SK-N-SH treated with all-trans-retinoic acid at 6 μM for 48 hours (cell line): ENCODE data around the gene CETN1.

Source experiments
- ATAC-seq: fragments of 200-7000 bp; cut with Tn5 transposase; 3 replicates; pipeline ENCODE4 v1.9.1; 2020; ENCODE audit warnings: mild to moderate bottlenecking, moderate library complexity
- ARNTL ChIP-seq: fragments of 450-650 bp; formaldehyde crosslinking; IDR thresholded peaks from 2 replicates; pipeline ENCODE4 v1.5.0; 2020; ENCODE audit warnings: low read depth, mild to moderate bottlenecking, moderate library complexity, borderline replicate concordance
- CSDC2 ChIP-seq: fragments of 250-450 bp; sonication (Bioruptor Pico); IDR thresholded peaks from 2 replicates; pipeline ENCODE4 v1.5.0; 2020; ENCODE audit warnings: mild to moderate bottlenecking, moderate library complexity
- CSRNP3 ChIP-seq: fragments of 250-450 bp; sonication (Bioruptor Pico); IDR thresholded peaks from 2 replicates; pipeline ENCODE4 v1.5.1; 2021; ENCODE audit warnings: mild to moderate bottlenecking, moderate library complexity
- ESRRG ChIP-seq: fragments of 250-450 bp; sonication (Bioruptor Pico); IDR thresholded peaks from 2 replicates; pipeline ENCODE4 v1.6.1; 2021; ENCODE audit warnings: mild to moderate bottlenecking
- GLIS3 ChIP-seq: fragments of 250-450 bp; sonication (Bioruptor Pico); IDR thresholded peaks from 2 replicates; pipeline ENCODE4 v1.5.0; 2020; ENCODE audit warnings: mild to moderate bottlenecking, moderate library complexity
- ISL1 ChIP-seq: fragments of 250-450 bp; sonication (Bioruptor Pico); IDR thresholded peaks from 2 replicates; pipeline ENCODE4 v2.1.2; 2022; ENCODE audit warnings: mild to moderate bottlenecking, moderate library complexity
- PPARA ChIP-seq: fragments of 250-450 bp; sonication (Bioruptor Pico); IDR thresholded peaks from 2 replicates; pipeline ENCODE4 v1.5.0; 2020; ENCODE audit warnings: mild to moderate bottlenecking, borderline replicate concordance
- RARB ChIP-seq: fragments of 250-450 bp; sonication (Bioruptor Pico); IDR thresholded peaks from 2 replicates; pipeline ENCODE4 v1.8.0; 2021; ENCODE audit warnings: mild to moderate bottlenecking, moderate library complexity
- TCF4 ChIP-seq: fragments of 250-450 bp; sonication (Bioruptor Pico); IDR thresholded peaks from 2 replicates; pipeline ENCODE4 v1.8.0; 2021; ENCODE audit warnings: mild to moderate bottlenecking, moderate library complexity, borderline replicate concordance
- TOX ChIP-seq: fragments of 250-450 bp; sonication (Bioruptor Pico); IDR thresholded peaks from 2 replicates; pipeline ENCODE4 v1.8.0; 2021; ENCODE audit warnings: mild to moderate bottlenecking, moderate library complexity, borderline replicate concordance
- TSHZ2 ChIP-seq: fragments of 250-450 bp; sonication (Bioruptor Pico); IDR thresholded peaks from 2 replicates; pipeline ENCODE4 v1.5.0; 2020; ENCODE audit warnings: mild to moderate bottlenecking, moderate library complexity
- ZC3H10 ChIP-seq: fragments of 250-450 bp; sonication (Bioruptor Pico); IDR thresholded peaks from 2 replicates; pipeline ENCODE4 v1.5.1; 2021; ENCODE audit warnings: mild to moderate bottlenecking, moderate library complexity
- ZFP30 ChIP-seq: fragments of 450-650 bp; formaldehyde crosslinking; IDR thresholded peaks from 2 replicates; pipeline ENCODE4 v1.5.0; 2022; ENCODE audit warnings: mild to moderate bottlenecking, moderate library complexity
- ZNF70 ChIP-seq: fragments of 450-650 bp; formaldehyde crosslinking; IDR thresholded peaks from 2 replicates; pipeline ENCODE4 v1.5.0; 2020; ENCODE audit warnings: mild to moderate bottlenecking, moderate library complexity
- ZNF8 ChIP-seq: fragments of 450-650 bp; formaldehyde crosslinking; IDR thresholded peaks from 2 replicates; pipeline ENCODE4 v1.5.0; 2020; ENCODE audit warnings: mild to moderate bottlenecking, moderate library complexity
- TF ChIP-seq, protein P1 (sequence below): fragments of 250-450 bp; sonication (Bioruptor Pico); IDR thresholded peaks from 2 replicates; pipeline ENCODE4 v1.5.1; 2020; ENCODE audit warnings: low read depth, mild to moderate bottlenecking, moderate library complexity
- TF ChIP-seq, protein P2 (sequence below): fragments of 250-450 bp; sonication (Bioruptor Pico); IDR thresholded peaks from 2 replicates; pipeline ENCODE4 v1.8.0; 2021; ENCODE audit warnings: low read depth, mild to moderate bottlenecking, moderate library complexity, borderline replicate concordance

The CETN1 gene

DNA sequence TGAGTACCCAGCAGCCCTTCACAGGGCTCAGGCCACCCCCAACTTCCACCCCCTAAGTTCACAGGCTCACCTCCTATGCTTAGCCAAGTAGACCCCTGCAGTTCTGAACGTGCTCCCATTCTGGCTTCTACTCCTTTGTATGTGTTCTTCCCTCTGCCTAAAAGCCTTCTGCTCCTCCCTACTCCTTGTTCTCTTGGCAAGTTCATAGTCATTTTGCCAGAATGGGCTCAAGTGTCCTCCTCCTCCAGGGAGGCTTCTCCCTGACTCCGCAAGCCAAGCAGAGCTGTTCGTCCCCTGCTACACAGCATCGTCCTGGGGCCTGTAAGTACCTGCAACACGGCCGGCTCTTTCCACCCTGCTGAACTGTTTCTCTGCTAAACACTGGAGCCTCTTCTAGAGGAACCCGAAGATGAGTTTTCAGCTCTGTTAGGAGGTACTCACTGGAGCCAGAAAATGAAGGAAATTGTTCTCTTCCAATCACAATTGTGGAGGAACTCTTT is 14.6 kb upstream of the CETN1 start (continued):
- TF ChIP-seq TSHZ2 (CRISPR knock-in tag) = no peak
- no peak for TF ChIP-seq TOX (CRISPR knock-in tag)
- TF ChIP-seq TCF4 (CRISPR knock-in tag) = no peak
- TF ChIP-seq RARB (CRISPR knock-in tag) = no peak
- TF ChIP-seq ZNF70 = no peak

DNA sequence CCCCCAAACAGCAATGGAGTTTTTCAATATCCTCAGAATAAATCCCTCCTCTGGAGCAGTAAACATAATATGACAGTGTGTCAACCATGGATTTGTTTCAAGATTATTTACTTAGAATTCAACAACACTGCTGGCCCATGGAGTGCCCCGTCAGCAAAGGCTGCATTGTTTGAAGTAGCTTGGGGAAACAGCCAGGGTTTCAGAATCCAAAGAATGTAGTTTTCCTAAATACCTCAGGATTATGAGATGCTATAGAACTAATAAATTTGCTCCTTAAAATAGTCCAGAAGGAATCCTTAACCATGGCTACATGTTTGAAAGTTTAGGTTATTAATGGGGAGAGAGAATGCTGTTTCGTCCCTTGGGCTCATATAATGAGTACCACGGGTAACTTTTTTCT is 13.1 kb upstream of the CETN1 start:
- TF ChIP-seq ESRRG (CRISPR knock-in tag) = no peak
- TF ChIP-seq TSHZ2 (CRISPR knock-in tag) = no peak
- no peak for TF ChIP-seq ZC3H10
- TF ChIP-seq, protein P1, sequence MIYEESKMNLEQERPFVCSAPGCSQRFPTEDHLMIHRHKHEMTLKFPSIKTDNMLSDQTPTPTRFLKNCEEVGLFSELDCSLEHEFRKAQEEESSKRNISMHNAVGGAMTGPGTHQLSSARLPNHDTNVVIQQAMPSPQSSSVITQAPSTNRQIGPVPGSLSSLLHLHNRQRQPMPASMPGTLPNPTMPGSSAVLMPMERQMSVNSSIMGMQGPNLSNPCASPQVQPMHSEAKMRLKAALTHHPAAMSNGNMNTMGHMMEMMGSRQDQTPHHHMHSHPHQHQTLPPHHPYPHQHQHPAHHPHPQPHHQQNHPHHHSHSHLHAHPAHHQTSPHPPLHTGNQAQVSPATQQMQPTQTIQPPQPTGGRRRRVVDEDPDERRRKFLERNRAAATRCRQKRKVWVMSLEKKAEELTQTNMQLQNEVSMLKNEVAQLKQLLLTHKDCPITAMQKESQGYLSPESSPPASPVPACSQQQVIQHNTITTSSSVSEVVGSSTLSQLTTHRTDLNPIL (CRISPR knock-in tag) = no peak
- no peak for TF ChIP-seq ZNF8 (CRISPR knock-in tag)
- no peak for TF ChIP-seq GLIS3 (CRISPR knock-in tag)
- no peak for TF ChIP-seq ARNTL (CRISPR knock-in tag)
- TF ChIP-seq PPARA (CRISPR knock-in tag) = no peak
- no peak for TF ChIP-seq CSRNP3 (CRISPR knock-in tag)
- TF ChIP-seq, protein P2, sequence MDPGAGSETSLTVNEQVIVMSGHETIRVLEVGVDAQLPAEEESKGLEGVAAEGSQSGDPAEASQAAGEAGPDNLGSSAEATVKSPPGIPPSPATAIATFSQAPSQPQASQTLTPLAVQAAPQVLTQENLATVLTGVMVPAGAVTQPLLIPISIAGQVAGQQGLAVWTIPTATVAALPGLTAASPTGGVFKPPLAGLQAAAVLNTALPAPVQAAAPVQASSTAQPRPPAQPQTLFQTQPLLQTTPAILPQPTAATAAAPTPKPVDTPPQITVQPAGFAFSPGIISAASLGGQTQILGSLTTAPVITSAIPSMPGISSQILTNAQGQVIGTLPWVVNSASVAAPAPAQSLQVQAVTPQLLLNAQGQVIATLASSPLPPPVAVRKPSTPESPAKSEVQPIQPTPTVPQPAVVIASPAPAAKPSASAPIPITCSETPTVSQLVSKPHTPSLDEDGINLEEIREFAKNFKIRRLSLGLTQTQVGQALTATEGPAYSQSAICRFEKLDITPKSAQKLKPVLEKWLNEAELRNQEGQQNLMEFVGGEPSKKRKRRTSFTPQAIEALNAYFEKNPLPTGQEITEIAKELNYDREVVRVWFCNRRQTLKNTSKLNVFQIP (CRISPR knock-in tag) = no peak
- no peak for ATAC-seq

DNA sequence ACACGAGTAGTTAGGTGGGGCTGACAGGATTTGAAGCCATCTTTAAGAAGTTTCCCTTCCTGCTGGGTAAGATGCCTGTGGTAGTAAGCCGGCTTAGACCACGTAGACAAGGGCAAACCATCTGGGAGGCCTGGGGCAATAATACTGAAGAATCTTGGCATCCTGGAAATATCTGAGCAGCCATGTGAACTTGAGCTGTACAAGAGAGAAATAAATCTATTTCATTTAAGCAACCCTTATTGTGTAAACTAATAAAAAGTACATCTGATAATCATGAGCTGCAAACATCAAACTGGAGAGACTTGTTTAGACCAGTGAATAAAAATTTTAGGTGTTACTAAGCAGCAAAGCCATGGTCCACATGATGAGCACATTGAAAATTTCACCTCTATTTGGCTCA is 11.4 kb upstream of the CETN1 start:
- ATAC-seq = no peak
- TF ChIP-seq ZNF8 (CRISPR knock-in tag) (no peak), ISL1 (CRISPR knock-in tag) (no peak), TSHZ2 (CRISPR knock-in tag) (no peak), GLIS3 (CRISPR knock-in tag) (no peak), RARB (CRISPR knock-in tag) (no peak), ZFP30 (no peak), CSDC2 (no peak), CSRNP3 (CRISPR knock-in tag) (no peak)
- TF ChIP-seq, protein P1 (CRISPR knock-in tag) = no peak
- TF ChIP-seq, all 23 proteins: peak for 0
